ENCODE results near the gene SRSF9. TPM values are rescaled to one million over a fixed set of nuclear protein-coding genes. Genes with fewer than 3 reads are reported as not detected.

Gene SRSF9
- total RNA-seq, 1 donor from 2014 or later, result 184 TPM

- intact Hi-C loops (cut with micrococcal nuclease), result no loop called here
Observed at GRCh38 chr12:120483621-120484020, 14.1 kb upstream of the SRSF9 start.

GRCh38 chr12:120481022-120481767 is 11.6 kb upstream of the SRSF9 start:
- intact Hi-C loops (cut with micrococcal nuclease), result no loop called here

- intact Hi-C loops (cut with micrococcal nuclease), result no loop called here
Observed at GRCh38 chr12:120480211-120480610, 10.7 kb upstream of the SRSF9 start.

GRCh38 chr12:120479458-120479857 is 9.9 kb upstream of the SRSF9 start:
- intact Hi-C loops (cut with micrococcal nuclease), result no loop called here

- intact Hi-C loops (cut with micrococcal nuclease), result no loop called here
Observed at GRCh38 chr12:120475643-120476042, 6.1 kb upstream of the SRSF9 start.

GRCh38 chr12:120474616-120474960 is 5.0 kb upstream of the SRSF9 start:
- intact Hi-C loops (cut with micrococcal nuclease), result no loop called here

GRCh38 chr12:120473807-120474615 is 4.5 kb upstream of the SRSF9 start:
- intact Hi-C loops (cut with micrococcal nuclease), result no loop called here

GRCh38 chr12:120472521-120472920 is 3.0 kb upstream of the SRSF9 start:
- intact Hi-C loops (cut with micrococcal nuclease), result no loop called here

- intact Hi-C loops (cut with micrococcal nuclease), result loop anchor here (1.0 kb wide), 1 partner anchor 216 kb away; no protein-coding TSS in a partner anchor
Observed at GRCh38 chr12:120470150-120470784, 719 bp upstream of the SRSF9 start.

- intact Hi-C loops (cut with micrococcal nuclease), result loop anchor here (1.0 kb wide), 10 partner anchors 23 to 167 kb away; partner anchors contain the start of genes COQ5, COX6A1, DYNLL1 and GATC
Observed at GRCh38 chr12:120468821-120469449, 613 bp downstream of the SRSF9 start.

- intact Hi-C loops (cut with micrococcal nuclease), result loop anchor here (1.0 kb wide), 1 partner anchor 112 kb away; no protein-coding TSS in a partner anchor
Observed at GRCh38 chr12:120468325-120468820, 1.2 kb downstream of the SRSF9 start.

- intact Hi-C loops (cut with micrococcal nuclease), result no loop called here
Observed at GRCh38 chr12:120467439-120467838, 2.1 kb downstream of the SRSF9 start.

GRCh38 chr12:120466560-120467315 is 2.8 kb downstream of the SRSF9 start:
- intact Hi-C loops (cut with micrococcal nuclease), result loop anchor here (1.0 kb wide), 1 partner anchor 12 kb away; no protein-coding TSS in a partner anchor

- intact Hi-C loops (cut with micrococcal nuclease), result loop anchor here (1.0 kb wide), 1 partner anchor 11 kb away; no protein-coding TSS in a partner anchor
Observed at GRCh38 chr12:120465756-120466155, 3.8 kb downstream of the SRSF9 start.

GRCh38 chr12:120463712-120464111 is 5.8 kb downstream of the SRSF9 start:
- intact Hi-C loops (cut with micrococcal nuclease), result no loop called here

- intact Hi-C loops (cut with micrococcal nuclease), result no loop called here
Observed at GRCh38 chr12:120462099-120462640, 7.4 kb downstream of the SRSF9 start.

- intact Hi-C loops (cut with micrococcal nuclease), result no loop called here
Observed at GRCh38 chr12:120460157-120460556, 9.4 kb downstream of the SRSF9 start.

- intact Hi-C loops (cut with micrococcal nuclease), result no loop called here
Observed at GRCh38 chr12:120457133-120457532, 12.4 kb downstream of the SRSF9 start.

- intact Hi-C loops (cut with micrococcal nuclease), result loop anchor here (2.0 kb wide), 1 partner anchor 17 kb away; the partner anchor contains the start of gene COX6A1
Observed at GRCh38 chr12:120455302-120455701, 14.2 kb downstream of the SRSF9 start.

- intact Hi-C loops (cut with micrococcal nuclease), result loop anchor here (1.0 to 2.0 kb wide), 2 partner anchors 12 to 15 kb away; partner anchors contain the start of gene COX6A1
Observed at GRCh38 chr12:120453977-120454376, 15.6 kb downstream of the SRSF9 start.
